ENCODE results near the gene ZNF358. TPM values are rescaled to one million over a fixed set of nuclear protein-coding genes. Genes with fewer than 3 reads are reported as not detected.

ZNF358 gene
- total and polyA plus RNA-seq, 2 of the 13 experiments (the other 11 are each of a cell fraction or from before 2014, with no cell fraction given), result 9.1 to 37.0 TPM

DNA sequence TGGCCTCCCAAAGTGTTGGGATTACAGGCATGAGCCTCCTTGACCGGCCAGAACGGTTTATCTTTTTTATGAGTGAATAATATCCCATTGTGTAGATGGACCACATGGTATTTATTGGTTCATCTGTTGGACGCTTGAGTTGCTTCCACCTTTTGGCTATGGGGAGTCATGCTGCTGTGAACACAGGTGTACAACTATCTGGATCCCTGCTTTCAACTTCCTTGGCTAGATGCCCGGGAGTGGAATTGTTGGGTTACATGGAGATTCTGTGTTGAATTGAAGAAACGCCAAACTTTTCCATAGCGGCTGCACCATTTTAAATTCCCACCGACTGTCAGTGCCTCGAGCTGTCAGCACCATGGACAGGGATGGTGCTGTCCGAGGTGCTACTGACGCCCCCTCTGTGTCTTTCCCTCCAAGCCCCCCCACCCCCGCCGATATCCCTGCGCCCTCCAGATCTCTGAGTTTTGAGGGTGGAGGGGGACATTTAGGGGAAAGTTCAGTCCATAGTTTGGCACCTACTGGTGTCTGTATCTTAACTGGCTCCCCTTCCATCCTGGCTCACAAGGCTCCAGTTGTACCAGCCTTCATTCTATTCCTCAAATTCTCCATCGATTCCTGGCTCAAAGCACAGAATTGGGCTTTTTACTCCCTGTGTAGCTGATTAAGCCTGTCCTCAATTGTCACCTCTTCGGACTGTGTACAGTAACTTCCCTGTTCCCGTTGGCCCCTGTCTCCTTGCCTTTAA lies 46.9 kb downstream of the ZNF358 start (continued):
- TF ChIP-seq FOXK1 (CRISPR knock-in tag; IDR thresholded peaks at IDR 0.05; ENCODE audit: borderline replicate concordance, low read depth) (peak; percentile 96; the same call in 1 of the 2 replicates), ZMAT5 (CRISPR knock-in tag; IDR thresholded peaks at IDR 0.05; ENCODE audit: borderline replicate concordance, low read depth) (peak; percentile 90; the same call in 1 of the 2 replicates), PAF1 (CRISPR knock-in tag; IDR thresholded peaks at IDR 0.05) (no peak), KAT8 (CRISPR knock-in tag; IDR thresholded peaks at IDR 0.05) (peak; percentile 84), CBX5 (CRISPR knock-in tag; IDR thresholded peaks at IDR 0.05; ENCODE audit: borderline replicate concordance) (peak; percentile 92), ZNF619 (CRISPR knock-in tag; IDR thresholded peaks at IDR 0.05) (no peak), ZNF737 (CRISPR knock-in tag; IDR thresholded peaks at IDR 0.05; ENCODE audit: borderline replicate concordance) (peak; percentile 96; the same call in 1 of the 2 replicates), JUND (CRISPR knock-in tag; IDR thresholded peaks at IDR 0.05) (peak; percentile 67; the same call in 1 of the 2 replicates), ZBTB8A (CRISPR knock-in tag; IDR thresholded peaks at IDR 0.05; ENCODE audit: borderline replicate concordance, low read depth) (peak; percentile 58; the same call in 1 of the 2 replicates), ZFX (CRISPR knock-in tag; IDR thresholded peaks at IDR 0.05; ENCODE audit: low read depth) (no peak), ETV6 (CRISPR knock-in tag; conservative IDR thresholded peaks at IDR 0.05) (peak; percentile 99), ZNF773 (CRISPR knock-in tag; IDR thresholded peaks at IDR 0.05; ENCODE audit: borderline replicate concordance) (peak; percentile 99), AGO2 (optimal IDR thresholded peaks at IDR 0.05; ENCODE audit: low read depth, low read length) (no peak), HES4 (CRISPR knock-in tag; IDR thresholded peaks at IDR 0.05; ENCODE audit: borderline replicate concordance) (peak; percentile 99), ZNF567 (CRISPR knock-in tag; IDR thresholded peaks at IDR 0.05; ENCODE audit: borderline replicate concordance) (no peak), IRX3 (CRISPR knock-in tag; IDR thresholded peaks at IDR 0.05; ENCODE audit: borderline replicate concordance, low read depth) (peak; percentile 96; the same call in 1 of the 2 replicates)
- TF ChIP-seq, protein P1, sequence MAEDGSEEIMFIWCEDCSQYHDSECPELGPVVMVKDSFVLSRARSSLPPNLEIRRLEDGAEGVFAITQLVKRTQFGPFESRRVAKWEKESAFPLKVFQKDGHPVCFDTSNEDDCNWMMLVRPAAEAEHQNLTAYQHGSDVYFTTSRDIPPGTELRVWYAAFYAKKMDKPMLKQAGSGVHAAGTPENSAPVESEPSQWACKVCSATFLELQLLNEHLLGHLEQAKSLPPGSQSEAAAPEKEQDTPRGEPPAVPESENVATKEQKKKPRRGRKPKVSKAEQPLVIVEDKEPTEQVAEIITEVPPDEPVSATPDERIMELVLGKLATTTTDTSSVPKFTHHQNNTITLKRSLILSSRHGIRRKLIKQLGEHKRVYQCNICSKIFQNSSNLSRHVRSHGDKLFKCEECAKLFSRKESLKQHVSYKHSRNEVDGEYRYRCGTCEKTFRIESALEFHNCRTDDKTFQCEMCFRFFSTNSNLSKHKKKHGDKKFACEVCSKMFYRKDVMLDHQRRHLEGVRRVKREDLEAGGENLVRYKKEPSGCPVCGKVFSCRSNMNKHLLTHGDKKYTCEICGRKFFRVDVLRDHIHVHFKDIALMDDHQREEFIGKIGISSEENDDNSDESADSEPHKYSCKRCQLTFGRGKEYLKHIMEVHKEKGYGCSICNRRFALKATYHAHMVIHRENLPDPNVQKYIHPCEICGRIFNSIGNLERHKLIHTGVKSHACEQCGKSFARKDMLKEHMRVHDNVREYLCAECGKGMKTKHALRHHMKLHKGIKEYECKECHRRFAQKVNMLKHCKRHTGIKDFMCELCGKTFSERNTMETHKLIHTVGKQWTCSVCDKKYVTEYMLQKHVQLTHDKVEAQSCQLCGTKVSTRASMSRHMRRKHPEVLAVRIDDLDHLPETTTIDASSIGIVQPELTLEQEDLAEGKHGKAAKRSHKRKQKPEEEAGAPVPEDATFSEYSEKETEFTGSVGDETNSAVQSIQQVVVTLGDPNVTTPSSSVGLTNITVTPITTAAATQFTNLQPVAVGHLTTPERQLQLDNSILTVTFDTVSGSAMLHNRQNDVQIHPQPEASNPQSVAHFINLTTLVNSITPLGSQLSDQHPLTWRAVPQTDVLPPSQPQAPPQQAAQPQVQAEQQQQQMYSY (CRISPR knock-in tag; IDR thresholded peaks at IDR 0.05), result peak; percentile 86
- TF ChIP-seq, protein P2, sequence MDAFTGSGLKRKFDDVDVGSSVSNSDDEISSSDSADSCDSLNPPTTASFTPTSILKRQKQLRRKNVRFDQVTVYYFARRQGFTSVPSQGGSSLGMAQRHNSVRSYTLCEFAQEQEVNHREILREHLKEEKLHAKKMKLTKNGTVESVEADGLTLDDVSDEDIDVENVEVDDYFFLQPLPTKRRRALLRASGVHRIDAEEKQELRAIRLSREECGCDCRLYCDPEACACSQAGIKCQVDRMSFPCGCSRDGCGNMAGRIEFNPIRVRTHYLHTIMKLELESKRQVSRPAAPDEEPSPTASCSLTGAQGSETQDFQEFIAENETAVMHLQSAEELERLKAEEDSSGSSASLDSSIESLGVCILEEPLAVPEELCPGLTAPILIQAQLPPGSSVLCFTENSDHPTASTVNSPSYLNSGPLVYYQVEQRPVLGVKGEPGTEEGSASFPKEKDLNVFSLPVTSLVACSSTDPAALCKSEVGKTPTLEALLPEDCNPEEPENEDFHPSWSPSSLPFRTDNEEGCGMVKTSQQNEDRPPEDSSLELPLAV (CRISPR knock-in tag; conservative IDR thresholded peaks at IDR 0.05; ENCODE audit: low read depth), result peak; percentile 76; the same call in 1 of the 2 replicates
- TF ChIP-seq, protein P3, sequence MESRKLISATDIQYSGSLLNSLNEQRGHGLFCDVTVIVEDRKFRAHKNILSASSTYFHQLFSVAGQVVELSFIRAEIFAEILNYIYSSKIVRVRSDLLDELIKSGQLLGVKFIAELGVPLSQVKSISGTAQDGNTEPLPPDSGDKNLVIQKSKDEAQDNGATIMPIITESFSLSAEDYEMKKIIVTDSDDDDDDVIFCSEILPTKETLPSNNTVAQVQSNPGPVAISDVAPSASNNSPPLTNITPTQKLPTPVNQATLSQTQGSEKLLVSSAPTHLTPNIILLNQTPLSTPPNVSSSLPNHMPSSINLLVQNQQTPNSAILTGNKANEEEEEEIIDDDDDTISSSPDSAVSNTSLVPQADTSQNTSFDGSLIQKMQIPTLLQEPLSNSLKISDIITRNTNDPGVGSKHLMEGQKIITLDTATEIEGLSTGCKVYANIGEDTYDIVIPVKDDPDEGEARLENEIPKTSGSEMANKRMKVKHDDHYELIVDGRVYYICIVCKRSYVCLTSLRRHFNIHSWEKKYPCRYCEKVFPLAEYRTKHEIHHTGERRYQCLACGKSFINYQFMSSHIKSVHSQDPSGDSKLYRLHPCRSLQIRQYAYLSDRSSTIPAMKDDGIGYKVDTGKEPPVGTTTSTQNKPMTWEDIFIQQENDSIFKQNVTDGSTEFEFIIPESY (CRISPR knock-in tag; IDR thresholded peaks at IDR 0.05), result no peak; the same call in 1 of the 2 replicates

All from HepG2 (cell line).